ENCODE data around the gene TCF19. TPM values are rescaled to one million over a fixed set of nuclear protein-coding genes. Genes with fewer than 3 reads are reported as not detected.

Gene TCF19
- total and polyA plus RNA-seq, 2 experiments from 2014 or later: 8.3 to 11.1 TPM

DNA sequence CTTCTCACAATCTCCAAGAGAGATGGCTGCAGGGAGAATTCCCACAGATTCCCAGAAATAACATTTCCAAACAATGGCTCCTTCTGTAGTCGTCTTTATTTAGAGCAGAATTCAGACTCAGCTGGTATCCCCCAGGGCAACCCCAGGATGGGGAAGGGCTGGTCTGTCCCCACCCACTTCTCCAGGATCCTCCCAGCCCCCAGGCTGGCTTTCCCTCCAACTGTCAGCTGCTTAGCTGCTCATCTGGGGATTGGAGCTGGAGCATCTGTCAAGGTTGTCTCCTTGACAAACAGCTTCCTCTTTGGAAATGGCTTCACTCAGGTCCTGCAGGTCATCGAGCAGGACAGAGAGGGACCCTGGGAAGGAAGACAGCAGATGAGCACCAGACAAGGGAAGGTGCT, 16.0 kb upstream of the TCF19 start:
- peaks cover 14% of the 10 kb centered on the region for H3K27me3 Mint-ChIP-seq (ENCODE audit: insufficient read depth, low read depth, poor library complexity)
- DNase-seq (ENCODE audit: low spot score) (no peak), ATAC-seq (no peak)
- Histone ChIP-seq H3K36me3 (ENCODE audit: insufficient read depth) (peaks cover 7% of the 10 kb centered on the region), H3K9me2 (ENCODE audit: insufficient read depth) (0 out of 2 replicates have a peak, but pooled peaks cover 3% of the 10 kb centered on the region), H4K20me1 (replicated peaks; ENCODE audit: insufficient read depth) (no peaks in the 10 kb centered on the region), H3K4me3 (no peak overlapping the region), H3K4me1 (ENCODE audit: insufficient read depth) (peaks cover 7% of the 10 kb centered on the region; the same call in 1 of the 2 replicates), H3K79me2 (replicated peaks; ENCODE audit: insufficient read depth) (no peaks in the 10 kb centered on the region), H3K27ac (ENCODE audit: low read depth) (no peak overlapping the region), H3F3A (replicated peaks; ENCODE audit: low read depth) (no peaks in the 10 kb centered on the region), H2AFZ (no peak overlapping the region), H3K27me3 (ENCODE audit: insufficient read depth) (no peaks in the 10 kb centered on the region), H3K4me2 (no peak overlapping the region)
- H3K9me3 Mint-ChIP-seq: peaks cover 7% of the 10 kb centered on the region; the same call in 2 of the 3 replicates
- TF ChIP-seq CREB1 (CRISPR knock-in tag; IDR thresholded peaks at IDR 0.05; ENCODE audit: low read depth): no peak
- TF ChIP-seq ETS1 (IDR thresholded peaks at IDR 0.05): no peak
- TF ChIP-seq, protein P1, sequence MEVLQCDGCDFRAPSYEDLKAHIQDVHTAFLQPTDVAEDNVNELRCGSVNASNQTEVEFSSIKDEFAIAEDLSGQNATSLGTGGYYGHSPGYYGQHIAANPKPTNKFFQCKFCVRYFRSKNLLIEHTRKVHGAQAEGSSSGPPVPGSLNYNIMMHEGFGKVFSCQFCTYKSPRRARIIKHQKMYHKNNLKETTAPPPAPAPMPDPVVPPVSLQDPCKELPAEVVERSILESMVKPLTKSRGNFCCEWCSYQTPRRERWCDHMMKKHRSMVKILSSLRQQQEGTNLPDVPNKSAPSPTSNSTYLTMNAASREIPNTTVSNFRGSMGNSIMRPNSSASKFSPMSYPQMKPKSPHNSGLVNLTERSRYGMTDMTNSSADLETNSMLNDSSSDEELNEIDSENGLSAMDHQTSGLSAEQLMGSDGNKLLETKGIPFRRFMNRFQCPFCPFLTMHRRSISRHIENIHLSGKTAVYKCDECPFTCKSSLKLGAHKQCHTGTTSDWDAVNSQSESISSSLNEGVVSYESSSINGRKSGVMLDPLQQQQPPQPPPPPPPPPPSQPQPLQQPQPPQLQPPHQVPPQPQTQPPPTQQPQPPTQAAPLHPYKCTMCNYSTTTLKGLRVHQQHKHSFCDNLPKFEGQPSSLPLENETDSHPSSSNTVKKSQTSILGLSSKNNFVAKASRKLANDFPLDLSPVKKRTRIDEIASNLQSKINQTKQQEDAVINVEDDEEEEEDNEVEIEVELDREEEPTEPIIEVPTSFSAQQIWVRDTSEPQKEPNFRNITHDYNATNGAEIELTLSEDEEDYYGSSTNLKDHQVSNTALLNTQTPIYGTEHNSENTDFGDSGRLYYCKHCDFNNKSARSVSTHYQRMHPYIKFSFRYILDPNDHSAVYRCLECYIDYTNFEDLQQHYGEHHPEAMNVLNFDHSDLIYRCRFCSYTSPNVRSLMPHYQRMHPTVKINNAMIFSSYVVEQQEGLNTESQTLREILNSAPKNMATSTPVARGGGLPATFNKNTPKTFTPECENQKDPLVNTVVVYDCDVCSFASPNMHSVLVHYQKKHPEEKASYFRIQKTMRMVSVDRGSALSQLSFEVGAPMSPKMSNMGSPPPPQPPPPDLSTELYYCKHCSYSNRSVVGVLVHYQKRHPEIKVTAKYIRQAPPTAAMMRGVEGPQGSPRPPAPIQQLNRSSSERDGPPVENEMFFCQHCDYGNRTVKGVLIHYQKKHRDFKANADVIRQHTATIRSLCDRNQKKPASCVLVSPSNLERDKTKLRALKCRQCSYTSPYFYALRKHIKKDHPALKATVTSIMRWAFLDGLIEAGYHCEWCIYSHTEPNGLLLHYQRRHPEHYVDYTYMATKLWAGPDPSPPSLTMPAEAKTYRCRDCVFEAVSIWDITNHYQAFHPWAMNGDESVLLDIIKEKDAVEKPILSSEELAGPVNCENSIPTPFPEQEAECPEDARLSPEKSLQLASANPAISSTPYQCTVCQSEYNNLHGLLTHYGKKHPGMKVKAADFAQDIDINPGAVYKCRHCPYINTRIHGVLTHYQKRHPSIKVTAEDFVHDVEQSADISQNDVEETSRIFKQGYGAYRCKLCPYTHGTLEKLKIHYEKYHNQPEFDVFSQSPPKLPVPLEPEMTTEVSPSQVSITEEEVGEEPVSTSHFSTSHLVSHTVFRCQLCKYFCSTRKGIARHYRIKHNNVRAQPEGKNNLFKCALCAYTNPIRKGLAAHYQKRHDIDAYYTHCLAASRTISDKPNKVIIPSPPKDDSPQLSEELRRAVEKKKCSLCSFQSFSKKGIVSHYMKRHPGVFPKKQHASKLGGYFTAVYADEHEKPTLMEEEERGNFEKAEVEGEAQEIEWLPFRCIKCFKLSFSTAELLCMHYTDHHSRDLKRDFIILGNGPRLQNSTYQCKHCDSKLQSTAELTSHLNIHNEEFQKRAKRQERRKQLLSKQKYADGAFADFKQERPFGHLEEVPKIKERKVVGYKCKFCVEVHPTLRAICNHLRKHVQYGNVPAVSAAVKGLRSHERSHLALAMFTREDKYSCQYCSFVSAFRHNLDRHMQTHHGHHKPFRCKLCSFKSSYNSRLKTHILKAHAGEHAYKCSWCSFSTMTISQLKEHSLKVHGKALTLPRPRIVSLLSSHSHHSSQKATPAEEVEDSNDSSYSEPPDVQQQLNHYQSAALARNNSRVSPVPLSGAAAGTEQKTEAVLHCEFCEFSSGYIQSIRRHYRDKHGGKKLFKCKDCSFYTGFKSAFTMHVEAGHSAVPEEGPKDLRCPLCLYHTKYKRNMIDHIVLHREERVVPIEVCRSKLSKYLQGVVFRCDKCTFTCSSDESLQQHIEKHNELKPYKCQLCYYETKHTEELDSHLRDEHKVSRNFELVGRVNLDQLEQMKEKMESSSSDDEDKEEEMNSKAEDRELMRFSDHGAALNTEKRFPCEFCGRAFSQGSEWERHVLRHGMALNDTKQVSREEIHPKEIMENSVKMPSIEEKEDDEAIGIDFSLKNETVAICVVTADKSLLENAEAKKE (CRISPR knock-in tag; IDR thresholded peaks at IDR 0.05): no peak
- no peak for TF ChIP-seq POLR2AphosphoS5 (IDR thresholded peaks at IDR 0.05; ENCODE audit: low read depth)
- TF ChIP-seq ZNF331 (CRISPR knock-in tag; IDR thresholded peaks at IDR 0.05; ENCODE audit: low read depth): no peak
- peaks cover 33% of the 10 kb centered on the region for H3K36me3 Mint-ChIP-seq (ENCODE audit: low read depth)
- peaks cover 44% of the 10 kb centered on the region for H3K4me1 Mint-ChIP-seq
- H3K4me3 Mint-ChIP-seq: no peak overlapping the region; the same call in 2 of the 3 replicates
- H3K27ac Mint-ChIP-seq: no peak overlapping the region; the same call in 1 of the 2 replicates

All from GM23338 (cell line).